GM19035 (cell line): ENCODE data around the gene PWWP2A.
"Not testable (repeated sequence)": the region's sequence is repeated elsewhere in the genome, so short reads cannot be mapped to it uniquely, and the experiment has no call there.

Source experiments
- ATAC-seq: cut with Tn5 transposase; IDR thresholded peaks from one replicate; pipeline ENCODE4 v1.9.1; 2021; ENCODE audit not compliant: unreplicated experiment

PWWP2A gene, protein sequence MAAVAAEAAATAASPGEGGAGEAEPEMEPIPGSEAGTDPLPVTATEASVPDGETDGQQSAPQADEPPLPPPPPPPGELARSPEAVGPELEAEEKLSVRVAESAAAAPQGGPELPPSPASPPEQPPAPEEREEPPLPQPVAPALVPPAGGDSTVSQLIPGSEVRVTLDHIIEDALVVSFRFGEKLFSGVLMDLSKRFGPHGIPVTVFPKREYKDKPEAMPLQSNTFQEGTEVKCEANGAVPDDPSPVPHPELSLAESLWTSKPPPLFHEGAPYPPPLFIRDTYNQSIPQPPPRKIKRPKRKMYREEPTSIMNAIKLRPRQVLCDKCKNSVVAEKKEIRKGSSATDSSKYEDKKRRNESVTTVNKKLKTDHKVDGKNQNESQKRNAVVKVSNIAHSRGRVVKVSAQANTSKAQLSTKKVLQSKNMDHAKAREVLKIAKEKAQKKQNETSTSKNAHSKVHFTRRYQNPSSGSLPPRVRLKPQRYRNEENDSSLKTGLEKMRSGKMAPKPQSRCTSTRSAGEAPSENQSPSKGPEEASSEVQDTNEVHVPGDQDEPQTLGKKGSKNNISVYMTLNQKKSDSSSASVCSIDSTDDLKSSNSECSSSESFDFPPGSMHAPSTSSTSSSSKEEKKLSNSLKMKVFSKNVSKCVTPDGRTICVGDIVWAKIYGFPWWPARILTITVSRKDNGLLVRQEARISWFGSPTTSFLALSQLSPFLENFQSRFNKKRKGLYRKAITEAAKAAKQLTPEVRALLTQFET

DNA sequence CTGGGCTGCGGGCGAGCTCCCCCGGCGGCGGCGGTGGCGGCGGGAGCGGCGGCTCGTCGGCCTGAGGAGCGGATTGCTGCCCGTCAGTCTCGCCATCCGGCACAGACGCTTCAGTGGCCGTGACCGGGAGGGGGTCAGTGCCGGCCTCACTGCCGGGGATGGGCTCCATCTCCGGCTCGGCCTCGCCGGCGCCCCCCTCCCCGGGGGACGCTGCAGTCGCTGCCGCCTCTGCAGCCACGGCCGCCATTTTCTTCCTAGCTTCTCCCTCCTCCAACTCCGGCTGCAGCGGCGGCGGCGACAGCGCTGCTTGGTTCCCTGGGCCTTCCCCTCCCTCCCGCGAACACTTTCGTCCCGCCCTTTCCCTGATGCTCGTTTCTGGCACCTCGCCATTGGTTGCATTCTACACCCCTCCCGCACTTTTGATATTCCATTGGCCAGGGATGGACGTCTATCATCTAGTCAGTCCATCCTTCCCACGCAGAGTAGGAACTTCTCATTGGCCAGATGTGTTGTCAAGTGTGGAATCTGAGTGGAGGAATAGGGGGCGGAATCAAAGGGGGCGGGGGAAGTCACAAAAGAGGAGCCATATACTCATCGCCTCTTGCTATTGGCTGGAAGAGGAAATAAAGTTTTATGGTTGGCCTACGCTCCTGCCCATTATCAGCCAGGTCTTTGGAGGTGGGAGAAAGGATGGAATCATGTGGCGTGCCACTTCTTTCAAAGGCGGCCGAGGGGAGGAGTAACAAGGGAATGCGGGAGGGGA, at the start of gene PWWP2A:
PWWP2A (minus strand) TSS at position 309 of the 763 bp plus-strand sequence; CDS start at position 247, 62 bp downstream.
- ATAC-seq = peak; percentile 90

DNA sequence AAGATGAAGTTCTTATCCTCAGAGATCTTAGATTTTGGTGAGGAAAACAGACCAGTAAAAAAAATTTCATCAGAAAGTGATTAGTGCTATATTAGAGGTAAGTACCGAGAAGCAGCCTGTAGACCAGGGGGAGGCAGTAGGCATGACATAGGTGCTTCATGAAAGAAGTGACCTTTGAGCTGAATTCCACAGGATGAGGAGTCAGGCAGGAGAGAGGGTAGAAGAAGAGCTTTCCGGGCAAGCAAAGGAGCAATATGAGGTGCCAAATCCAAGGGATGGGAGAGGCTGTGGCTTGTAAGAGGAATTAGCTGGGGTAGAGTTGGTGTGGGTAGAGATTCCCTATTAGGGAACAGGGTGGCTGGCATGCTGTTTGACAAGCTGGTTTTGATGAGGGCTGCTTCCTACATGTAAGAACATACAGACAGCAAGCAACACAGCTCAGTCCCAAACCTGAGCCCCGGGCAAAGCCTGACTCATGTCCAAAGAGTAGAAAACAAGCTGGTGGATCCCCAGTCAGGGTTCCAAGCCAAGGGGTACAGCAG, 48.4 kb upstream of the PWWP2A start:
- ATAC-seq = no peak

DNA sequence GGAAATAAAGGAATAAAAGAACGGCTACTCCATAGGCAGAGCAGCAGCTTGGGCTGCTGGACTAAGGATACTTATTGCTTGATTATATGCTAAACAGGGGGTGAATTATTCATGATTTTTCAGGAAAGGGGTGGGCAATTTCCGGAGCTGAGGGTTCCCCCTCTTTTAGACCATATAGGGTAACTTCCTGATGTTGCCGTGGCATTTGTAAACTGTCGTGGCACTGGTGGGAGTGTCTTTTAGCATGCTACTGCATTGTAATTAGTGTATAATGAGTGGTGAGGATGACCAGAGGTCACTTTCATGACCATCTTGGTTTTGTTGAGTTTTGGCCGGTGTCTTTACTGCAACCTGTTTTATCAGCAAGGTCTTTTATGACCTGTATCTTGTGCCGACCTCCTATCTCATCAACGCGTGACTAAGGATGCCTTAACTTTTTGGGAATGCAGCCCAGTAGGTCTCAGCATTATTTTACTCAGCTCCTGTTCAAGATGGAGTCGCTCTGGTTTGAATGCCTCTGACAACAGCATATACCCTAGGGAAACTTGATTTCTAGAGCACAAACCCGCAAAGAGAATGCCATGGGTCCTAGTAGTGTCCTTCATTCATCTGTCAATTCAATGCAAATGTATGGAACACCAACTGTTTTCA, 47.8 kb upstream of the PWWP2A start:
- no peak for ATAC-seq

DNA sequence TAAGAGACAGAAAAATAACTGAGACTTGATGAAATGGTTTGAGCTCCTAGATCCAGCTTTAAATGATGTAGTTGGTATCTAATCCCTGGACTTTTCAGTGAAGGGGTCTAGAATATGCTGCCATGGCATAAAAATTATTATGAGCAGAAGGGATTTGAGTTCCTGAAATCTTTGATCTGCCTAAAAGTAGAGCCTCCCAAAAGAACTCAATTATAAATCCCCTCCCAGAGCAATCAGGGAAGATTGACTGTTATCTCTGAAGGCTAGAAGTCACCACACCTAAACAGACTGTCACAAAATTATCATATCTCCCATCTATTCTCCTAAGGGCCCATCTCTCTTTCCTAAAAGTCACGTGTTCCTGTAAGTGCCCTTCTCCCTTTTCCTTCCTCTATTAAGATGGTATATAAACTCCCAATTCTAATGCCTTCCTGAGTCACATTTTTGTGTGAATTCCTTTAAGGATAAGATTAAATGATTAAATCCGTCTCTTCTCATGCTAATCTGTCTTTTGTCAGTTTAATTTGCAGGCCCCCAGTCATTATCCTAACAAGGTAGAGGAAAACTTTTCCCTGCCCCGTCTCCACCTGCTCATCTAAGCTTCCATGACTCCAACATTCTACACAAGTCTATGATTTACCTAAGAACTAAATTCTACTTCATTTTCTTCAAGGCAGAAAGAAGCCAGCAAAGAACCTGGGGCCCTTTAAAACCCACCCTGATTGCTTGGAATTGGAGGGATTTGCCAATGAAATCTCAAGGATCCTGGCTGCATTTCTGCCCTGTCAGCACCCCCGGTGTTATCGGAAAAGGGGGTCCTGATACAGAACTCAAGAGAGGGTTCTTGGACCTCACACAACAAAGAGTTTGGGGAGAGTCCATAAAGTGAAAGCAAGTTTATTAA, 47.1 kb upstream of the PWWP2A start:
- ATAC-seq = no peak

DNA sequence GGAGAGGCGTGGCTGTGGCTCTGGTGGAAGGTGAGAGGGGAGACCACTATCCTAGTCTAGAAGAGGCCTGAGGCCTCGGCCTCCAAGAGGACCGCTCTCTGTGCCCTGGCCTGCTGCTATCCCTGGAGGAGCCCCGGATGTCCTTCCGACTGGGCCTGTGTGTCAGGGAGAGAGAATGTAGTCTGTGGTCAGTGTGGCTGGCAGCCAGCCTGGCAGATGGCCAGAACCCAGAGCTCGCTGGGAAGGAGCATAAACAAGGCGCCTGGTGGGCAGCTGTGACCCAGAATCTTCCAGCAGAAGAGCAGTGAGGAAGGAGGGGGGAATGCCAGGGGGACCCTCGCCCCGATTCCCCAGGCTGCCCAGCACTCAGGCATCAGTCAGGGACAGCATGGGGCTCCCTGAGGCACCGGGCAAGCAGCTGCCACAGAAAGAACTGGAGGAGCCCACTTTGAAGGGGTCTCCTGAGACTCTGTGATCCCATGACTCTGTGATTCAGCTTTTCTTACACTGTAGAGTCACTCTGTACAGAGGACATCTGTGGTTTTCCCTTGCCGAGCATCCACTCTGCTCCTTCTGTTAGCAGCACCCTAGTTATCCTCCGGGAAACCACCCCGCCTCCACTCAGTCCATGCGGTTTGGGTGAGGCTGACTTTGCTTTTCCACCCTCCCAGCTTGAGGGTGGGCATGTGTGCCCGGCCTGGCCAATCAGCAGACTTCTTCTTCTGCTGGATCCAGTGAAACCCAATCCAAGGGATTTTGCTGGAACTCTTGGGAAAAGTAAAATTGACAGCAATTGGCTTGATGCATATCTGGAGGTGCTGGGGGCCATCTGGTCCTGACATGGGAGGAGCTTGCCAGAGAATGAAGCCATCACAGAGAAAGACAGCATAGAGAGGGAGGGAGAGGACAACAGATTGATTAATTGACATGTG, 46.2 kb upstream of the PWWP2A start:
- no peak for ATAC-seq

DNA sequence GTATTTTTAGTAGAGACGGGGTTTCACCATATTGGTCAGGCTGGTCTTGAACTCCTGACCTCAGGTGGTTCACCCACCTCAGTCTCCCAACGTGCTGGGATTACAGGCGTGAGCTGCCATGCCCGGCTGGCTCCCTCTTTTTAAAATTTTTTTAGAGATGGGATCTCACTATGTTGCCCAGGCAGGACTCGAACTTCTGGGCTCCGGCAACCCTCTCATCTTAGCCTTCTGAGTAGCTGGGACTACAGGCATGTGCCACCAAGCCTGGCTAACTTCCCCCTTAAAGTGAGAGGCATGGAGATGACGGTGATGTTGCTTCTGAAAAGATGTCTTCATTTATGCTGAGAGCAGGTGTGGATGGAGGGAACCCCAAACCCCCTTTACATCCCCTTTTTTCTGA, 43.7 kb upstream of the PWWP2A start:
- no peak for ATAC-seq

DNA sequence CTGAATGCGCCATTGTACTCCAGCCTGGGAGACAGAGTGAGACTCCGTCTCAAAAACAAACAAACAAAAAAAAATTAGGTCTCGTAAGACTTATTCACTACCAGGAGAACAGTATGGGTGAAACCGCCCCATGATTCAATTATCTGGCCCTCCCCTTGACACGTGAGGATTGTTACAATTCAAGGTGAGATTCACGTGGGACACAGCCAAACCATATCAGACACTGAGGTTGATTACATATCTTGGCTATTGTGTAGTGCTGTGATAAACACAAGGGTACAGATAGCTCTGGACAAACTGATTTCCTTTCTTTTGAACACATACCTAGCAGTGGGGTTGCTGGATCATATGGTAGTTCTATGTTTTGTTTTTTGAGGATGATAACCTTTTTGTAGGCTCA, 42.4 kb upstream of the PWWP2A start:
- no peak for ATAC-seq

DNA sequence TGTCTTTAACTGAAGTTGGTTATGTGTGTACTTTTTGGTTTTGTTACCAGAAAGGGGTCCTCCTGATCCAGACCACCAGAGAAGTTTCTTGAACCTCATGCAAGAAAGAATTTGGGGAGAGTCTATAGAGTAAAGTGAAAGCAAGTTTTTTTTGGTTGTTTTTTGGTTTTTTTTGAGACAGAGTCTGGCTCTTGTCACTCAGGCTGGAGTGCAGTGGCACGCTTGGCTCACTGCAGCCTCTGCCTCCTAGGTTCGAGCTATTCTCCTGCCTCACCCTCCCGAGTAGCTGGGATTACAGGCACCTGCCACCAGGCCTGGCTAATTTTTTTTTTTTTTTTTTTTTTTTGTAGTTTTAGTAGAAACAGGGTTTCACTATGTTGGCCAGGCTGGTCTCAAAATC, 41.6 kb upstream of the PWWP2A start:
- not testable (repeated sequence) for ATAC-seq

DNA sequence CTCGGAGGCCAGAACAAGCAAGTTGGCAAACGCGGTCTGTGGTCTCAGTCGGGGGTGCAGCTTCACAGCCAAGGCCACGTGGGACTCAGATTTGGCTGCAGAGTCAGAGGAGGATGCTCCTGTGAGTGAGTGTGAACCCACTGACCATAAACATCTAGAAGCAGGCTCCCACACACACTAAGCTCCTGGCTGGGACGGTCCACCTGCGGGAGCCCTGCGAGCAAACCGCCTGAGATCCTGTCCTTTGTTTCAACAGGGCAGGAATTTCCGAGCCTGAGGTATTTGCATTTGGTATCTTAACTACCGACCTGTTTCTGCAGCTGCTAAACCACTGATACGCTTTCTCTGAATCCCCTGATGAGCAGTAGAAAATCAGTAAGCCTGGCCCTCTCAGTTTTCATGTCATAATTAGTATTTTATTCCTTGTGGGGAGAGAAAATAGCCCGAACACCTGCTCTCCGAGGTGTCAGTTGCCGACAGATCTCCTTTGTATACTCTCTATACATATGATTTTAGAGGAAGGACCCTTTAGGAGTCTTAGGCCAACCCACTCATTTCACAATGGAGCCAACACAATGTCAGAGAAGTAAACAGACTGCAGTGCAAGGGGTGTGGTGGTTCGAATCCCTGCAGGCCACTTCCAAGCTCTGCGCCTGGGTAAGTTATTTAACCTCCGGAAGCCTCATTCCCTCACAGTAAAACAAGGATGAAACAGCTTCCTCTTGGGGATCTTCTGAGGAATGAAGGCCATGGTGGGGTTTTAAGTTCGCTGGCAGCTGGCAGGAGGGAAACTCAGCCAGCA, 40.9 kb upstream of the PWWP2A start:
- ATAC-seq = peak; percentile 47

DNA sequence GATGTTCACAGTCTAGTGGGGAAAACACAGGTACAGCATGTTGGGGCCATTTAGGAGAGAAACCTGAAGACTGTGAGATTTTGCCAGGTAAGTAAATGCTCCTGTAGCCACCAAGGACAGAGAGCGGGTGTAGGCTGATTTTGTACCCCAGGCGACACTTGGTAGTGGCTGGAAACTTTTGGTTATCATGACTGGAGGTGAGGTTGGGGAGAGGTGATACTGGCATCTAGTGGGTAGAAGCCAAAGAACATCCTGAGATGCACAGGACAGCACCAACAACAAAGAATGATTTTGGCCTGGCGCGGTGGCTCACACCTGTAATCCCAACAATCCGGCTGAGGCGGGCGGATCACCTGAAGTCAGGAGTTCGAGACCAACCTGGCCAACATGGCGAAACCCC, 38.8 kb upstream of the PWWP2A start:
- ATAC-seq = no peak

DNA sequence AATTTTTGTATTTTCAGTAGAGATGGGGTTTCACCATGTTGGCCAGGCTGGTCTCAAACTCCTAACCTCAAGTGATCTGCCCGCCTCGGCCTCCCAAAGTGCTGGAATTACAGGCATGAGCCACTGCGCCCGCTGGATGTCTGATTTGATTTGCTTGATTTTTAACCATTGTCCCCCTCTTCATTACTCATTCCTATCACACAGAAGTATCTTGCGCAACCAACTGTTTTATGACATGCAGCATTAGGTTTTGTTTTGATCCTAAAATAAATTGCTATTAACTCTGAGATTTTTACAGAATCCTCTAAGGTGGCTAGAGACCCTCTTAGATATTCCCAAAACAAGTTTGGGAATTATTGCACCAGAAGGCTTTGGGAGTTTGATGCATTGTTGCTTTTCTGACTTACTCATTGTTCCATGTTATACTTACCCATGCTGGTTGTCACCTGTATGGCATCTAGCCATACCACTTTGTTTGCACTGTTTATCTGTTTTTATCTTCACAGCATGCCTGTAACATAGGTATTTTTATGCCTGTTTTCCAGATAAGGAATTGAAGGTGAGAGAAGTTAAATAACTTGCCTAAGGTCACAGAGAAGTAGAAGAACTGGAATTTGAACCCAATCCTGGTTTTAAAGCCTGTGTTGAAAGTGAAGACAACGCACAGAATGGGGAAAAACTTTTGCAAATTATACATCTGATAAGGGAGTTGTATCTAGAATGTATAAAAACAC, 35.9 kb upstream of the PWWP2A start:
- no peak for ATAC-seq

DNA sequence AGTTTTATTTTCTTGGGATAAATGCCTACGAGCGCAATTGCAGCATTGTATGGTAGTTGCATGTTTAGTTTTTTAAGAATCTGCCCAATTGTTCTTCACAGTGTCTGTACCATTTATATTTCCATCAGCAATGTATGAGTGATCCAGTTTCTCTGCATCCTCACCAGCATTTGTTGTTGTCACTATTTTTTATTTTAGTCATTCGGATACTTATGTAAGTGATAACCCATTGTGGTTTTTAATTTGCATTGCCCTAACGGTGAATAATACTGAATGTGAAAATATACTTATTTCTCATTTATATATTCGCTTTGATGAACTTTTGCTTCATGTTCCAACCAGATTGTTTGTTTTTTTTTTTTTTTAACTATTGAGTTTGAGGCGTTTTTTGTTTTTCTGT, 33.7 kb upstream of the PWWP2A start:
- no peak for ATAC-seq

DNA sequence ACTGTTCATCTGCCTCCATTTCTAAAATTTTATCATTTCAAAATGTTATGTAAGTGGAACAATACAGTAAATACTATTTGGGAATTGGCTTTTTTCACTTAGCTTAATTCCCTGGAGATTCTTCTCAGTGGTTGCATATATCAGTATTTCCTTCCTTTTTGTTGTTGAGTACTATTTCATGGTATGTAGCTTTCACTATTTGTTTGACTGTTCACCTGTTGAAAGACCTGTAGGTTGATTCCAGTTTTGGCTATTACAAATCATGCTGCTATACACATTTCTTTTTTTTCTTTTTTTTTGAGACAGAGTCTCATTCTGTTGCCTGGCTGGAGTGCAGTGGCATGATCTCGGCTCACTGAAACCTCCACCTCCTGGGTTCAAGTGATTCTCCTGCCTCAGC, 33.0 kb upstream of the PWWP2A start:
- peak; percentile 67 for ATAC-seq

DNA sequence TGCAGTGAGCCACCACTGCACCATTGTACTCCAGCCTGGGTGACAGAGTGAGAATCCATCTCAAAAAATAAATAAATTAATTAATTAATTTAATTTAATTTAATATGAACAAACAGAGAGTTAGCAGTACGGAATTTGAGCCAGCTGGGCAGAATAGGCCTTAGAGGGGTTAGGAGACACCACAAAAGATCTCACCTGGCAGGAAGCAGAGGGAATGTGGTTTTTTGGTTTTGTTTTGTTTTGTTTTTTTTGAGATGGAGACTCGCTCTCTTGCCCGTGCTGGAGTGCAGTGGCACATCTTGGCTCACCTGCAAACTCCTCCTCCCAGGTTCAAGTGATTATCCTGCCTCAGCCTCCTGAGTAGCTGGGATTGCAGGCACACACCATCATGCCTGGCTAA, 31.8 kb upstream of the PWWP2A start:
- ATAC-seq = no peak

DNA sequence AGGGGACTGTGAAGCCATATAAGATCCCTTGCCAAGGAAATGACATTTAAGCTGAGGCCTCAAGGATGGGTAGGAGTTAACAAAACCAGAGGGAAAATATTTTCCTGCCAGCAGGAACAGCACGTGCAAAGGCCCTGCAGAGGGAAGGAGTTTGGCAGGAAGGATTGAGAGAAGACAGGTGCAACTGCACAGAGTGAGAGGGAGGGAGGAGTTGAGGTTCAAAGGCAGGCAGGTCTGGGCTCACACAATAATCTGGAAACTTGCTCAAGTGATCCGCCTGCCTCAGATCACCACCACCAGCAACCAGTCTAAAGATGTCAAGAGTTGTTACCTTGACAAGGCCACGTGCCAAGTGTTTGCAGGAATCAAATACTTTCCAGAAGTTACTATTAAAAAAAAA, 31.1 kb upstream of the PWWP2A start:
- no peak for ATAC-seq

DNA sequence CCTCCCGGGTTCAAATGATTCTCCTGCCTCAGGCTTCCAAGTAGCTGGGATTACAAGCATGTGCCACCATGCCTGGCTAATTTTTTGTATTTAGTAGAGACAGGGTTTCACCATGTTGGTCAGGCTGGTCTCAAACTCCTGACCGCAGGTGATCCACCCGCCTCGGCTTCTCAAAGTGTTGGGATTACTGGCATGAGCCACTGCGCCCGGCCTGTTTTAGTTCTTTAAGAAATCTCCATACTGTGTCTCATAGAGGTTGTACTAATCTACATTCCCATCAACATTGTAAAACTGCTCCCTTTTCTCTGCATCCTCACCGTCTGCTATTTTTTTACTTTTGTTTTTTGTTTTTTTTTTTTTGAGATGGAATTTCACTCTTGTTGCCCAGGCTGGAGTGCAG, 25.2 kb upstream of the PWWP2A start:
- ATAC-seq = not testable (repeated sequence)

DNA sequence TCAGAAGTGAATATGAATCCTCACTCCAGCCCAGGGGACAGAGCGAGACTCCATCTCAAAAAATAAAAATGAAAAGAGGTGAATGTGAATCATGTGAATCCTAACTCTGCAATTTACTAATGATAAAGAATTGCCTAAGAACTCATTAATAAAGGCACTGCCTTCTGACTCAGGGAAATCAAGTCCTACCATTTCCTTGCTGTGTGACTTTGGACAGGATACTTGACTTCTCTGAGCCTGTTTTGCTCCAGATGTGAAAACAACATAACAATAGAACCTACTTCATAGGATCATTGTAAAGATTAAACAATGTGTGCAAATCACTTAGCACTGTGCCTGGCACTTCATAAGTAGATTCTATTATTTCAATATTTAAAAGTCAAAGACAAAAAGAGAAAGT, 15.1 kb upstream of the PWWP2A start:
- ATAC-seq = no peak
